SK-N-SH treated with all-trans-retinoic acid at 6 μM for 48 hours (cell line): ENCODE measurements around the gene RITA1.

Experiments
- ATAC-seq: fragments of 200-7000 bp; cut with Tn5 transposase; 3 replicates; pipeline ENCODE4 v1.9.1; 2020; ENCODE audit warnings: mild to moderate bottlenecking, moderate library complexity
- ARNTL ChIP-seq: fragments of 450-650 bp; formaldehyde crosslinking; IDR thresholded peaks from 2 replicates; pipeline ENCODE4 v1.5.0; 2020; ENCODE audit warnings: low read depth, mild to moderate bottlenecking, moderate library complexity, borderline replicate concordance
- BACH2 ChIP-seq: fragments of 250-450 bp; sonication (Bioruptor Pico); IDR thresholded peaks from 2 replicates; pipeline ENCODE4 v1.9.0; 2021; ENCODE audit warnings: mild to moderate bottlenecking, borderline replicate concordance
- CSDC2 ChIP-seq: fragments of 250-450 bp; sonication (Bioruptor Pico); IDR thresholded peaks from 2 replicates; pipeline ENCODE4 v1.5.0; 2020; ENCODE audit warnings: mild to moderate bottlenecking, moderate library complexity
- ESRRG ChIP-seq: fragments of 250-450 bp; sonication (Bioruptor Pico); IDR thresholded peaks from 2 replicates; pipeline ENCODE4 v1.6.1; 2021; ENCODE audit warnings: mild to moderate bottlenecking
- GLIS3 ChIP-seq: fragments of 250-450 bp; sonication (Bioruptor Pico); IDR thresholded peaks from 2 replicates; pipeline ENCODE4 v1.5.0; 2020; ENCODE audit warnings: mild to moderate bottlenecking, moderate library complexity
- ISL1 ChIP-seq: fragments of 250-450 bp; sonication (Bioruptor Pico); IDR thresholded peaks from 2 replicates; pipeline ENCODE4 v2.1.2; 2022; ENCODE audit warnings: mild to moderate bottlenecking, moderate library complexity
- OSR1 ChIP-seq: fragments of 250-450 bp; sonication (Bioruptor Pico); IDR thresholded peaks from 2 replicates; pipeline ENCODE4 v1.8.0; 2022; ENCODE audit warnings: moderate library complexity, mild to moderate bottlenecking, inconsistent platforms
- PATZ1 ChIP-seq: fragments of 250-450 bp; sonication (Bioruptor Pico); IDR thresholded peaks from 2 replicates; pipeline ENCODE4 v1.8.0; 2020; ENCODE audit warnings: mild to moderate bottlenecking, moderate library complexity, borderline replicate concordance
- PPARA ChIP-seq: fragments of 250-450 bp; sonication (Bioruptor Pico); IDR thresholded peaks from 2 replicates; pipeline ENCODE4 v1.5.0; 2020; ENCODE audit warnings: mild to moderate bottlenecking, borderline replicate concordance
- RARB ChIP-seq: fragments of 250-450 bp; sonication (Bioruptor Pico); IDR thresholded peaks from 2 replicates; pipeline ENCODE4 v1.8.0; 2021; ENCODE audit warnings: mild to moderate bottlenecking, moderate library complexity
- SNAI2 ChIP-seq: fragments of 250-450 bp; sonication (Bioruptor Pico); IDR thresholded peaks from 2 replicates; pipeline ENCODE4 v1.5.0; 2020; ENCODE audit warnings: mild to moderate bottlenecking, moderate library complexity
- TCF4 ChIP-seq: fragments of 250-450 bp; sonication (Bioruptor Pico); IDR thresholded peaks from 2 replicates; pipeline ENCODE4 v1.8.0; 2021; ENCODE audit warnings: mild to moderate bottlenecking, moderate library complexity, borderline replicate concordance
- TOX ChIP-seq: fragments of 250-450 bp; sonication (Bioruptor Pico); IDR thresholded peaks from 2 replicates; pipeline ENCODE4 v1.8.0; 2021; ENCODE audit warnings: mild to moderate bottlenecking, moderate library complexity, borderline replicate concordance
- TSHZ2 ChIP-seq: fragments of 250-450 bp; sonication (Bioruptor Pico); IDR thresholded peaks from 2 replicates; pipeline ENCODE4 v1.5.0; 2020; ENCODE audit warnings: mild to moderate bottlenecking, moderate library complexity
- ZC3H10 ChIP-seq: fragments of 250-450 bp; sonication (Bioruptor Pico); IDR thresholded peaks from 2 replicates; pipeline ENCODE4 v1.5.1; 2021; ENCODE audit warnings: mild to moderate bottlenecking, moderate library complexity
- ZFP3 ChIP-seq: fragments of 250-450 bp; sonication (Bioruptor Pico); IDR thresholded peaks from 2 replicates; pipeline ENCODE4 v1.5.0; 2020; ENCODE audit warnings: mild to moderate bottlenecking, moderate library complexity
- ZFP30 ChIP-seq: fragments of 450-650 bp; formaldehyde crosslinking; IDR thresholded peaks from 2 replicates; pipeline ENCODE4 v1.5.0; 2022; ENCODE audit warnings: mild to moderate bottlenecking, moderate library complexity
- ZNF565 ChIP-seq: fragments of 450-650 bp; formaldehyde crosslinking; conservative IDR thresholded peaks from 2 replicates; pipeline ENCODE4 v1.5.0; 2020; ENCODE audit warnings: low read depth, mild to moderate bottlenecking, moderate library complexity
- ZNF70 ChIP-seq: fragments of 450-650 bp; formaldehyde crosslinking; IDR thresholded peaks from 2 replicates; pipeline ENCODE4 v1.5.0; 2020; ENCODE audit warnings: mild to moderate bottlenecking, moderate library complexity
- ZNF8 ChIP-seq: fragments of 450-650 bp; formaldehyde crosslinking; IDR thresholded peaks from 2 replicates; pipeline ENCODE4 v1.5.0; 2020; ENCODE audit warnings: mild to moderate bottlenecking, moderate library complexity
- TF ChIP-seq, protein P1 (sequence below): fragments of 250-450 bp; sonication (Bioruptor Pico); IDR thresholded peaks from 2 replicates; pipeline ENCODE4 v1.5.1; 2021; ENCODE audit warnings: mild to moderate bottlenecking, moderate library complexity
- TF ChIP-seq, protein P2 (sequence below): fragments of 250-450 bp; sonication (Bioruptor Pico); IDR thresholded peaks from 2 replicates; pipeline ENCODE4 v1.5.1; 2020; ENCODE audit warnings: low read depth, mild to moderate bottlenecking, moderate library complexity

RITA1 gene

GRCh38 chr12:113179023-113179422 is 6.5 kb upstream of the RITA1 start:
- no peak for ATAC-seq
- TF ChIP-seq OSR1 (no peak), PPARA (CRISPR knock-in tag) (no peak), CSDC2 (CRISPR knock-in tag) (no peak), BACH2 (CRISPR knock-in tag) (no peak), TSHZ2 (CRISPR knock-in tag) (no peak), TOX (CRISPR knock-in tag) (no peak), ZFP30 (CRISPR knock-in tag) (no peak), GLIS3 (no peak), ZNF565 (CRISPR knock-in tag) (no peak), ISL1 (CRISPR knock-in tag) (no peak), ZNF70 (CRISPR knock-in tag) (no peak), ESRRG (CRISPR knock-in tag) (no peak), PATZ1 (CRISPR knock-in tag) (no peak), SNAI2 (CRISPR knock-in tag) (no peak), ZC3H10 (CRISPR knock-in tag) (no peak), ZFP3 (CRISPR knock-in tag) (no peak)
- TF ChIP-seq, protein P1, sequence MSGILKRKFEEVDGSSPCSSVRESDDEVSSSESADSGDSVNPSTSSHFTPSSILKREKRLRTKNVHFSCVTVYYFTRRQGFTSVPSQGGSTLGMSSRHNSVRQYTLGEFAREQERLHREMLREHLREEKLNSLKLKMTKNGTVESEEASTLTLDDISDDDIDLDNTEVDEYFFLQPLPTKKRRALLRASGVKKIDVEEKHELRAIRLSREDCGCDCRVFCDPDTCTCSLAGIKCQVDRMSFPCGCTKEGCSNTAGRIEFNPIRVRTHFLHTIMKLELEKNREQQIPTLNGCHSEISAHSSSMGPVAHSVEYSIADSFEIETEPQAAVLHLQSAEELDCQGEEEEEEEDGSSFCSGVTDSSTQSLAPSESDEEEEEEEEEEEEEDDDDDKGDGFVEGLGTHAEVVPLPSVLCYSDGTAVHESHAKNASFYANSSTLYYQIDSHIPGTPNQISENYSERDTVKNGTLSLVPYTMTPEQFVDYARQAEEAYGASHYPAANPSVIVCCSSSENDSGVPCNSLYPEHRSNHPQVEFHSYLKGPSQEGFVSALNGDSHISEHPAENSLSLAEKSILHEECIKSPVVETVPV, result no peak
- TF ChIP-seq, protein P2, sequence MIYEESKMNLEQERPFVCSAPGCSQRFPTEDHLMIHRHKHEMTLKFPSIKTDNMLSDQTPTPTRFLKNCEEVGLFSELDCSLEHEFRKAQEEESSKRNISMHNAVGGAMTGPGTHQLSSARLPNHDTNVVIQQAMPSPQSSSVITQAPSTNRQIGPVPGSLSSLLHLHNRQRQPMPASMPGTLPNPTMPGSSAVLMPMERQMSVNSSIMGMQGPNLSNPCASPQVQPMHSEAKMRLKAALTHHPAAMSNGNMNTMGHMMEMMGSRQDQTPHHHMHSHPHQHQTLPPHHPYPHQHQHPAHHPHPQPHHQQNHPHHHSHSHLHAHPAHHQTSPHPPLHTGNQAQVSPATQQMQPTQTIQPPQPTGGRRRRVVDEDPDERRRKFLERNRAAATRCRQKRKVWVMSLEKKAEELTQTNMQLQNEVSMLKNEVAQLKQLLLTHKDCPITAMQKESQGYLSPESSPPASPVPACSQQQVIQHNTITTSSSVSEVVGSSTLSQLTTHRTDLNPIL (CRISPR knock-in tag), result no peak

DNA sequence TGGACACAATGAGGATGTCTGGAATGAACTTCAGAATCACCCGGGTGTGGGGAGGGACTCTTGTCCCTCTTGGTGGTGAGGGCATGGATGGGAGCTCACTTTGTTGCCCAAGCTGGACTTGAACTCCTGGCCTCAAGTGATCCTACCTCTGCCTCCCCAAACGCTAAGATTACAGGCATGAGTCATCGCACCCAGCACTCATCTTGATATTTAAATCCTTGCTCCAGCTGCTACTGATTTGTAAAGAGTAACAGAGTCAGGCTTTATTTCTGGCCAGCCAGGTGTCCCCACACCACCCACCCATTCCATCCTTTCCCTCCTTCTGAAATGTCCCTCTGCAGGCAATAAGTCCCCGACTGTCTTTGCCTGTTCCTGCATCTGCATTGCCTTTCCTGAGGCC is 5.2 kb upstream of the RITA1 start:
- ATAC-seq, result no peak
- TF ChIP-seq ZNF565 (CRISPR knock-in tag) (no peak), SNAI2 (CRISPR knock-in tag) (no peak), ZNF8 (CRISPR knock-in tag) (no peak)

DNA sequence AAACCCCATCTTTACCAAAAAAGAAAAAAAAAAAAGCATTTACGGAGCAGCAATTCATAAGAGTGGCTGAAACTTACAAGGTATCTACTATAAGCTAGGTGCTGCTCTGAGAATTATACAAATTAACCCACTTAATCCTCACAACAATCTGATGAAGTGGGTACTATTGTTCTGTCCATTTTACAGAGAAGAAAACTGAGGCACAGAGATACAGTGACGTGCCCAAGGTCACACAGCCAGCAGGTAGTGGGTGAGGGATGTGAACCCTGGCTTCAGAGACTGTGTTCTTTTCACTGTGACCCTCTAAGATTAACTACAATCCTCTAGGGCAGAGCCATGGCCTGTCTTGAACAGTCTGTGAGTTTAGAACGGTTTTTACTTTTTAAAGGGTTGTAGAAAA is 3.5 kb upstream of the RITA1 start:
- no peak for ATAC-seq
- TF ChIP-seq, protein P2 (CRISPR knock-in tag), result no peak
- TF ChIP-seq, protein P1, result no peak
- TF ChIP-seq ZNF8 (CRISPR knock-in tag) (no peak), OSR1 (no peak), TSHZ2 (CRISPR knock-in tag) (no peak), RARB (CRISPR knock-in tag) (no peak), ZC3H10 (CRISPR knock-in tag) (no peak), TOX (CRISPR knock-in tag) (no peak), ARNTL (no peak), ZNF565 (CRISPR knock-in tag) (no peak), CSDC2 (CRISPR knock-in tag) (no peak), ZNF70 (CRISPR knock-in tag) (no peak), ISL1 (CRISPR knock-in tag) (no peak), TCF4 (no peak), PATZ1 (CRISPR knock-in tag) (no peak), PPARA (CRISPR knock-in tag) (no peak)
